ENCODE measurements around the gene CD200.

DNA sequence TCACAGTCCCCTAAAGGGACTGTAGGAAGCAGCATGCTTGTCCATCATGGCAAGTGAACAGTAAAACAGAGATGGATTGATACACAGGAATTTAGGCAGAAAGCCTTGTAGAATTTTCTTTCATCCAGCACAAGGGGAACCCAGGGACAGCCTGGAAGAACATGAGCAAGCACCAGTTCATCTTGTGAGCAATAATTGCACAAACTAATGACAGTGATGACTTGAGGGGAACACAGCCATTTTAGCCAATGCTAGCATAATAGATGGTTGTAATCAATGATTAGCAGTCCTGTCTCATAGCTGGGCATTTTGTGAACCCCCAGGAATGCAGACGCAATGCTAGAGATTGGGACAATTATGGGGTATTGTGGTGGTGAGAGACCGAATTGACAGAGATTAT is 6.7 kb downstream of the CD200 start:
- TF ChIP-seq, protein P1, sequence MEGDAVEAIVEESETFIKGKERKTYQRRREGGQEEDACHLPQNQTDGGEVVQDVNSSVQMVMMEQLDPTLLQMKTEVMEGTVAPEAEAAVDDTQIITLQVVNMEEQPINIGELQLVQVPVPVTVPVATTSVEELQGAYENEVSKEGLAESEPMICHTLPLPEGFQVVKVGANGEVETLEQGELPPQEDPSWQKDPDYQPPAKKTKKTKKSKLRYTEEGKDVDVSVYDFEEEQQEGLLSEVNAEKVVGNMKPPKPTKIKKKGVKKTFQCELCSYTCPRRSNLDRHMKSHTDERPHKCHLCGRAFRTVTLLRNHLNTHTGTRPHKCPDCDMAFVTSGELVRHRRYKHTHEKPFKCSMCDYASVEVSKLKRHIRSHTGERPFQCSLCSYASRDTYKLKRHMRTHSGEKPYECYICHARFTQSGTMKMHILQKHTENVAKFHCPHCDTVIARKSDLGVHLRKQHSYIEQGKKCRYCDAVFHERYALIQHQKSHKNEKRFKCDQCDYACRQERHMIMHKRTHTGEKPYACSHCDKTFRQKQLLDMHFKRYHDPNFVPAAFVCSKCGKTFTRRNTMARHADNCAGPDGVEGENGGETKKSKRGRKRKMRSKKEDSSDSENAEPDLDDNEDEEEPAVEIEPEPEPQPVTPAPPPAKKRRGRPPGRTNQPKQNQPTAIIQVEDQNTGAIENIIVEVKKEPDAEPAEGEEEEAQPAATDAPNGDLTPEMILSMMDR (conservative IDR thresholded peaks at IDR 0.05 in 1 of 2, IDR thresholded peaks at IDR 0.05 in 1 of 2; ENCODE audit: extremely low read depth in 1 of 2, insufficient read depth in 1 of 2, low read depth in 1 of 2, low read length in 2 of 2) = no peak
- no peak for TF ChIP-seq EZH2 (IDR thresholded peaks at IDR 0.05; ENCODE audit: borderline replicate concordance, low read length)
